ENCODE data around the gene SLC25A23. TPM values are rescaled to one million over a fixed set of nuclear protein-coding genes. Genes with fewer than 3 reads are reported as not detected.
"Not testable (repeated sequence)": the region's sequence is repeated elsewhere in the genome, so short reads cannot be mapped to it uniquely, and the experiment has no call there.

The SLC25A23 gene
- total RNA-seq (2014; rRNA removed; shearing (Covaris generic)), result 49.8 and 82.5 TPM in 2 replicates

DNA sequence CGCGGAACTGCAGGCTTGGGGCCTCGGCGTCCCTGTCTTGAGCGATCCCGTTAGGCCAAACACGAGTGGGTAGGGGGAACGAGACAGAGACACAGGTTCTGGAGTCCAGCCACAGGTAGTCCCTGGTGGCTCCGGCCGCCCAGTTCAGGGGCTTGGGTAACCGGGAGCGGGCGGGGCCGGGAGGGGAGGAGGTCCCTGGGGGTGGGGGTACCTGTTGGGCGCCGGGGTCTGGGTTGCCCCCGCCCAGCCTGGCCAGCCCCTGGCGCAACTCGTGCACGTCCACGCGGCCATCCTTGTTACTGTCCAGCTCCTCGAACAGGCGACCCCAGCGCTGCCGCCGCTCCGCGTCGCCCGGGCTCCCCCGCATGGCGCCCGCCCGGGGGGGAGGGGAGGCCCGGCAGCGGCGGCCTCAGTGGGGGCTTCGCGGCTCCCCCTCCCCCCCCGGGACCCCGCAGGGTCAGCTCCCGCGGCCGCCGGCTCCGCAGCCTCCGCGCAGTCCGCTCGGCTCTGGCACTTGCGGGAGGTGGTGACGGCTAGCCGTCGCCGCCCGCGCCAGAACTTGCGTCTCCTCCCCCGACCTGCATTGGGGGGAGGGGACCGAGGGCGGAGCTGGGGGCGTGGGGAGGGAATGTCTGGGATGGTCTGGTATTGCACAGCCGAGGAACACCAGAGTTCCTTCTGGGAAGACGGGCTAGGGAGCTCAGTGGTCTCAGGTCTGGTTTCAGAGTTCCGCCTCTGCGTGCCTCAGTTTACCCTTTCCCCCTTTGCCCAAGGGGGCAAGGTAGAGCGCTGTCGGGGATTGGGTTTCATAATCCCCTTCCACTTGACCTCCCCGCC, at the start of gene SLC25A23:
Gene SLC25A23, minus strand, starts transcription at position 531 of the 837 bp plus-strand sequence. Its CDS starts 164 bp downstream, at position 367.
- DNase-seq (ENCODE audit: low spot score), result peak; percentile 49

GRCh38 chr19:6508028-6508771, 48.6 kb upstream of the SLC25A23 start:
- not testable (repeated sequence) for DNase-seq (ENCODE audit: low spot score)

DNA sequence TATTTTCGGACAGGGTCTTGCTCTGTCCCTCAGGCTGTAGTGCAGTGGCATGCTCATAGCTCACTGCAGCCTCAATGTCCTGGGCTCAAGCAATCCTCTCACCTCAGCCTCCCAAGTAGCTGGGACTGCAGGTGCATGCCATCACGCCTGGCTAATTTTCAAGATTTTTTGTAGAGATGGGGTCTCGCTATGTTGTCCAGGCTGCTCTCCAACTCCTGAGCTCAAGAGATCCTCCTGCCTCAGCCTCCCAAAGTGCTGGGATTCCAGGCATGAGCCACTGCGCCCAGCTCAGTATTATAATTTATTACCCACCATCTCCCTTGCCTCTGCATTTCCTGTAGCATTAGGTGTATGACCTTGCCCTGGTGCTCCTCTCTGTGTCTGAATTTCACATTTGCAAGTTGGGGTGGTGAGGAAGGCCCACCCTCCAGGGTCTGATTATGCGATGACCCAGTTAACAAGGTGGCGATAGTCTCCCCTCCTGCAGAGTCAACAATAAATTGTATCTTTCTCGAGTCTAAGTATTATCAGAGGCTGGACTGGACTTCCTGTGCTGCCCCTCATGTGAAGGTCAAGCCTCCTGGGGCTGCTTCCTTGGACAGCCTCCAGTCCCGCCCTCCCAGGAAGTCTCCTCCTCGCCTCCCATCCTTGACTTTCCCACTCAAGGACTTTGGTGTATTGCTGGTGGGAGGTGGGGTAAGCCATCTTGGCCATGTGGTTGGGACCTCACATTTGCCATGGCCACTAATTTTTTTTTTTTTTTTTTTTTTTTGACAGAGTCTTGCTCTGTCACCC, 44.0 kb upstream of the SLC25A23 start:
- no peak for DNase-seq (ENCODE audit: low spot score)

DNA sequence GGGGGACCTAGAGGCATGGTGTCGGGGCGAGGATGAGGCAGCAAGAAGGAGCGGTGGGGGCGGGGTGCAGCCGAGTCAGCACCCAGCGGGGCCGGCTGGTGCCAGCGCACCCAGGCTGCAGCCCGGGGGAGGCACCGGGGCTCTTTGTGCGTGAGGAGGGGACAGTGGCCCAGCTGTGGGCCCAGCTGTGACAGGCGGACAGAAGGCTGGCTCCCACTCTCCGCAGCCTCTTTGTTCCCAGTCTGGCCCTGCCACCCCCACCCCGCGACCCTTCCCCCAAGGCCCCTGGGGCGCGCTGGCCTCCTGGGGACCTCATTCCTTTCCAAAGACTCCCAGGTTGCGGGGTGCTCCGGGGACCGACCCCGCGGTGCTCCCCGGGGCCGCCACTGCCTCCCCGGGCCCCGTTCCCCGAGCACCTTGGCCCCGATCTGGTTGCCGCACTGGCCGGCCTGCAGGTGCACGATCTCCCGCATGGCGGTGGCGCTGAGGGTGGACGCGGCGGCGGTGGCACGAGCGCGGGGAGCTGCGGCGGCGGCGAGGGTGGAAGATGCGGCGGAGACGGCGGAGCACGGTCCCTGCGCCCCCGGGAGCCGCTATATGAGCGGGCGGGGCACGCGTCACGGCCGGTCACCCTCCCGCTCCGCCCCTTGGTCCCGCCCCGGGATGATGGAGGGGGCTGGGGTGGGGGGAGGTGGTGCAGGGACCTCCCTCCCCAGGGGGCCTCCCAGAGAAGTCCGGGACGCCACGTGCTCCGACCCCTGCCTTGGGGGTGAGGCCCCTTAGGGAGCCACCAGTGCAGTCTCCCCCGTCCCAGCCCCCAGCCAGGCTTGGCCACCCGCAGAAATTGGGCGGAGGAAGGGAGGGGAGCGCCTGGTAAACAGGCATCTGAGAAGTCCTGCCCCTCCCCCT, 42.4 kb upstream of the SLC25A23 start, which contains the start of gene TUBB4A:
Gene TUBB4A, minus strand, starts transcription at position 570 of the 909 bp plus-strand sequence. Its CDS starts 97 bp downstream, at position 473.
- DNase-seq (ENCODE audit: low spot score), result no peak

DNA sequence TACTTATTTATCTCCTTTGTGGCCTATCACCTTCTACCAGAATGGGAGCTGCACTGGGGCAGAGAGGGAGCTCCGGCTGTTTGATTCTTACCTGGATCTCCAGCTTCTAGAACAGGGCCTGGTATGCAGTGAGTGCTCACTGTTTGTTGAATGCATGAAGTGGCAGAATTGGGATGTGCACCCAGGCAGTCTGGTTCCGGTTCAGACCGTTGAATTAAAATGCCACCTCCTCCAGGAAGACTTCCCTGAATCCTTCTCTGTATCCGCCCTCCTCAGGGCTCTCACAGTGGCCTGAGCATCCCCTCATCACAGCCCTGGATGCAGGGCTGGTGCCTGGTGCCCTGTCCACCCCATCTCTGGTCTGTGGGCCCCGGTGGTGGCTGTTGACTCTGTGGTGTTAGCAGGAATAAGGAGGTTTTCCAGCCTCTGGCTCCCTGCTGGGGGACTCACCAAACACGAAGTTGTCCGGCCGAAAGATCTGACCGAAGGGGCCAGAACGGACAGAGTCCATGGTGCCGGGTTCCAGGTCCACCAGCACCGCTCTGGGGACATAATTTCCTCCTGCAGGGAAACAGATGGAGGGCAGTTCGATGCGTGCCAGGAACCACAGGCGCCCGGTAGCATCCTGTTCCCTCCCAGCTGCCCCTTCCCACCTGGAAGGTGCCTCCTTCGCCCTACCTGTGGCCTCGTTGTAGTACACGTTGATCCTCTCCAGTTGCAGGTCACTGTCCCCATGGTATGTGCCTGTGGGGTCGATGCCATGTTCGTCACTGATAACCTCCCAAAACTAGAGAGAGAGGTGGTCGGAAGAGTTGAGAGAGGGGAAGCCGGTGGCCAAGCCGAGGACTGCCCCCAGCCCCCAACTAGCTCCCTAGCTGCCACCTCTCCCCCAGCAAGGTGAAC, 41.5 kb upstream of the SLC25A23 start:
- DNase-seq (ENCODE audit: low spot score), result no peak

GRCh38 chr19:6499052-6499790, 39.6 kb upstream of the SLC25A23 start:
- no peak for DNase-seq (ENCODE audit: low spot score)

- no peak for DNase-seq (ENCODE audit: low spot score)
These were observed 38.9 kb upstream of the SLC25A23 start for GRCh38 chr19:6498294-6499036.

GRCh38 chr19:6495947-6496346, 36.4 kb upstream of the SLC25A23 start:
- DNase-seq (ENCODE audit: low spot score), result no peak

GRCh38 chr19:6494438-6495036, 34.9 kb upstream of the SLC25A23 start:
- DNase-seq (ENCODE audit: low spot score), result no peak

DNA sequence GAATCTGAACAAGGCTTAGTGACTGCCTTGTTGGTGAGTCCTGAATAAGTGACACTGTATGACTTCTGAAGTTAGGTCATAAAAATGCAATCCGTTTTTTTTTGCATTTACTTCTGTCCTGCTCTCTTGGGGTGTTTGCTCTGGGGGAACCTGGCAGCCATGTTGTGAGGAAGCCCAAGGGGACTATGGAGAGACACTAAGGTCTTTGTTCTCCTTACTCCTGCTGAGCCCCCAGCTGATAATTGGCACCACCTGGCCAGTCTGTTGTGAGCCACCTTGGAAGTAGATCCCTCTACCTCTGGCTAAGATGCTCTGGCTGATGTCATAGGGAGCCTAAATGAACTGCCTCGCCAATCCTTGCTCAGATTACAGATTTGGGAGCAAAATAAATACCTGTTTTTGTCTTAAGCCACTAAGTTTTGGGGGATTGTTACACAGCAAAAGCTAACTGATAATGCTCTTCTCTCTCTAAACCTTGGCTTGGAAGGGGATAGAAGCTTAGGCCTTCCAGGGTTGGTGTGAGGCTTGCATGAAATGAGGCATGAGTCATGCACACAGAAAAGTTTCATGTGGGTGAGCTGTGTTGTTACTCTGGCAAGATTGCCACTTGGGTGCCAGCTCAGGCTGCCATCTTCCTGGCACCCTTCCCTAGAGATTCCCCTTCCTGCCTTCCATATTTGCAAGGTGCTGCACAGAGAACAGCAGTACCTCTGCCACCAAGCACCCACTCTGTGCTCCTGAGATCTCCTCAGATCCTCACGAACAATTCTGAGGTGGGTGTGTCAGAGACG, 32.4 kb upstream of the SLC25A23 start:
- no peak for DNase-seq (ENCODE audit: low spot score)

- no peak for DNase-seq (ENCODE audit: low spot score)
These were observed 30.5 kb upstream of the SLC25A23 start for GRCh38 chr19:6490134-6490533.

- DNase-seq (ENCODE audit: low spot score), result no peak
These were observed 29.9 kb upstream of the SLC25A23 start for GRCh38 chr19:6489278-6490061.

- no peak for DNase-seq (ENCODE audit: low spot score)
These were observed 25.2 kb upstream of the SLC25A23 start for GRCh38 chr19:6484831-6485230.

DNA sequence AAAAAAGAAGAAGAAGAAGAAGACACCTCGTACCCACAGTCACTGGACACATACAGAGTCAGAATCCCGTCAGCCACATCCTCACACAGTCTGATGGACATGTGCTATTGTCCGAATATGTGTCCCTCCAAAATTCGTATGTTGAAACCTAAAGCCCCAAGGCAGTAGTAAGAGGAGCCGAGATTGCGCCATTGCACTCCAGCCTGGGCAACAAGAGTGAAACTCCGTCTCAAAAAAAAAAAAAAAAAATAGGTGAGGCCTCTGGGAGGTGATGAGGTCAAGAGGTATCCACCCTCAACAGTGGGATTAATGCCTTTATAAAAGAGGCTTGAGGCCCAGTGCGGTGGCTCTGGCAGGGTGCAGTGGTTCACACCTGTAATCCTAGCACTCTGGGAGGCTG, 24.6 kb upstream of the SLC25A23 start:
- no peak for DNase-seq (ENCODE audit: low spot score)

DNA sequence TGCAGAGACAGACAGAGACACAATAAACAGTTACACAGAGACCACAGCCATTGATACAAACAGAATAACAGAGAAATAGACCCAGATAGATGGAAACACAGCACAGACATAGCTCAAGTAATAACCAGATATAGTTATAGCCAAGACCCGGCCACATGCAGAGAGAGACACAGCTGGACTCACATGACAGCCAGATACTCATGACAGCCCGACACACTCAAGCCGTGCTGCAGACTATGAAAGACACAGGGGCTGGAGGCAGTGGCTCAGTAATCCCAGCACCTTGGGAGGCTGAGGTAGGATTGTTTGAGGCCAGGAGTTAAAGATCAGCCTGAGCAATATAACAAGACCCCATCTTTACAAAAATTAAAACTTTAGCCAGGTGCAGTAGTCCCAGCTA, 23.6 kb upstream of the SLC25A23 start:
- DNase-seq (ENCODE audit: low spot score), result no peak

DNA sequence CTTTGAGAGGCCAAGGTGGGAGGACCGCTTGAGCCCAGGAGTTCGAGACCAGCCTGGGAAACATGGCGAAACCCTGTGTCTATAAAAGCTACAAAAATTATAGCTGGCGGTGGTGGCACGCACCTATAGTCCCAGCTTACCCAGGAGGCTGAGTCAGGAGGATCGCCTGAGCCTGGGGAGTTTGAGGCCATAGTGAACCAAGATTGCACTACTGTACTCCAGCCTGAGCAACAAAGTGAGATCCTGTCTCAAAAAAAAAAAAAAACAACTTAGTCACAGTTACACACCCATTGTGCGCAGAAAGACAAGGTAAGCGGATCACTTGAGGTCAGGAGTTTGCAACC, 22.7 kb upstream of the SLC25A23 start:
- DNase-seq (ENCODE audit: low spot score), result no peak

All from HT-29 (cell line).